Measurements from ENCODE around the gene PLGRKT.

DNA sequence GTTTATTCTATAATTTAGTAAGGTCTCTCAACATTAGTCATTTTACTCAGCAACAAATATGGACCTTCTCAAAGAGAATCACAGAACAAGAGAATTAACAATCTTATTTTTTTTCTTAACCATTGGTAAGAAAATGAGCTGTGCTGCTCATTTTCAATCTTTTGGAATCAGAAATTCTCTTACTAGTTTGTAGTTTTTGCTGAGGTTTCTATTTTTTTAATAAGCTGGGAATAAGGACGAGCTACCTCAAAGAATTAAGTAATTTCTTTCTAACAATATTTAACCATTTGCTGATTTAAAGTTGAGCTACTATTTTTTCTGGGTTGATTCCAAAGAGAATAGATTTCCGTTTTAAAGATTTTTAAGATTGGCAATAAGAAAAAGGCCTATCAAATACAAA is 44.2 kb downstream of the PLGRKT start:
- TF ChIP-seq, protein P1, sequence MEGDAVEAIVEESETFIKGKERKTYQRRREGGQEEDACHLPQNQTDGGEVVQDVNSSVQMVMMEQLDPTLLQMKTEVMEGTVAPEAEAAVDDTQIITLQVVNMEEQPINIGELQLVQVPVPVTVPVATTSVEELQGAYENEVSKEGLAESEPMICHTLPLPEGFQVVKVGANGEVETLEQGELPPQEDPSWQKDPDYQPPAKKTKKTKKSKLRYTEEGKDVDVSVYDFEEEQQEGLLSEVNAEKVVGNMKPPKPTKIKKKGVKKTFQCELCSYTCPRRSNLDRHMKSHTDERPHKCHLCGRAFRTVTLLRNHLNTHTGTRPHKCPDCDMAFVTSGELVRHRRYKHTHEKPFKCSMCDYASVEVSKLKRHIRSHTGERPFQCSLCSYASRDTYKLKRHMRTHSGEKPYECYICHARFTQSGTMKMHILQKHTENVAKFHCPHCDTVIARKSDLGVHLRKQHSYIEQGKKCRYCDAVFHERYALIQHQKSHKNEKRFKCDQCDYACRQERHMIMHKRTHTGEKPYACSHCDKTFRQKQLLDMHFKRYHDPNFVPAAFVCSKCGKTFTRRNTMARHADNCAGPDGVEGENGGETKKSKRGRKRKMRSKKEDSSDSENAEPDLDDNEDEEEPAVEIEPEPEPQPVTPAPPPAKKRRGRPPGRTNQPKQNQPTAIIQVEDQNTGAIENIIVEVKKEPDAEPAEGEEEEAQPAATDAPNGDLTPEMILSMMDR (IDR thresholded peaks at IDR 0.05): no peak
- no peak for TF ChIP-seq ZNF121 (CRISPR knock-in tag; IDR thresholded peaks at IDR 0.05)
